GM21423 (cell line): ENCODE data around the gene TP53BP2.
"Not testable (repeated sequence)": the region's sequence is repeated elsewhere in the genome, so short reads cannot be mapped to it uniquely, and the experiment has no call there.

Experiments used
- ATAC-seq: cut with Tn5 transposase; IDR thresholded peaks from one replicate; pipeline ENCODE4 v1.9.1; 2021; ENCODE audit warnings: mild to moderate bottlenecking, moderate library complexity; ENCODE audit not compliant: unreplicated experiment

The TP53BP2 gene

GRCh38 chr1:223748405-223748772, 97.4 kb downstream of the TP53BP2 start:
- no peak for ATAC-seq

- ATAC-seq, result no peak
Measured at GRCh38 chr1:223747838-223748335, 97.9 kb downstream of the TP53BP2 start.

- no peak for ATAC-seq
Measured at GRCh38 chr1:223745731-223746130, 100.0 kb downstream of the TP53BP2 start.

- ATAC-seq, result no peak
Measured at GRCh38 chr1:223742856-223743517, 102.8 kb downstream of the TP53BP2 start.

GRCh38 chr1:223741861-223742260, 103.9 kb downstream of the TP53BP2 start:
- ATAC-seq, result no peak

GRCh38 chr1:223740038-223740736, 105.6 kb downstream of the TP53BP2 start:
- not testable (repeated sequence) for ATAC-seq

GRCh38 chr1:223739366-223740037, 106.2 kb downstream of the TP53BP2 start:
- no peak for ATAC-seq

GRCh38 chr1:223738465-223739365, 107.0 kb downstream of the TP53BP2 start:
- ATAC-seq, result no peak

GRCh38 chr1:223737342-223737741, 108.4 kb downstream of the TP53BP2 start:
- no peak for ATAC-seq

- not testable (repeated sequence) for ATAC-seq
Measured at GRCh38 chr1:223736638-223737037, 109.1 kb downstream of the TP53BP2 start.

GRCh38 chr1:223733898-223734852, 111.6 kb downstream of the TP53BP2 start:
- no peak for ATAC-seq

GRCh38 chr1:223732993-223733798, 112.6 kb downstream of the TP53BP2 start:
- ATAC-seq, result no peak

GRCh38 chr1:223731133-223731770, 114.5 kb downstream of the TP53BP2 start:
- no peak for ATAC-seq

GRCh38 chr1:223730479-223731132, 115.1 kb downstream of the TP53BP2 start:
- ATAC-seq, result no peak

- ATAC-seq, result no peak
Measured at GRCh38 chr1:223729906-223730305, 115.8 kb downstream of the TP53BP2 start.
